GM21360 (cell line): ENCODE results near the gene RFX3.

Experiments
- ATAC-seq: cut with Tn5 transposase; IDR thresholded peaks from one replicate; pipeline ENCODE4 v1.9.1; 2021; ENCODE audit warnings: mild to moderate bottlenecking, moderate library complexity; ENCODE audit not compliant: unreplicated experiment

RFX3 gene

GRCh38 chr9:3290231-3290840 lies 235.5 kb downstream of the RFX3 start:
- no peak for ATAC-seq

DNA sequence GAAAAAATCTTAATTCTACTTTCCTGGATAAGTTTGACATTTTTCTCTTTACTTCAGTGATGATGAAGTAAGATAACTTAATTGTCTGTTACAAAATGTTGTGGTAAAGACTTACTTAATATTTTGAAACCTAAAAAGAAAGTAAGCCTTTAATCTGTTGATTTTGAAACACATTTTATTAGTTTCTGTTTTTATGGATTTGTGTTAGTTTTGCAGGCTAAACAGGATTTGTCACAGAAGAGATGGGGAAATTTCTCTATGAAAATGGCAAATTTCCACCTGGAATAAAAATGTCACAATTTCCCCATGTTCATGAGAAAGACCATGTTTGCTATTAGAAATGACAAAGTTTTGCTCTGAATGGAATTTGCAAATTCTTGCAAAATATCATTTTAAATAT lies 237.1 kb downstream of the RFX3 start:
- no peak for ATAC-seq

GRCh38 chr9:3285365-3286161 lies 240.2 kb downstream of the RFX3 start:
- no peak for ATAC-seq

- no peak for ATAC-seq
These were observed 243.4 kb downstream of the RFX3 start for GRCh38 chr9:3282365-3282764.

- peak; percentile 61 for ATAC-seq
These were observed 244.4 kb downstream of the RFX3 start for GRCh38 chr9:3281399-3281798.

- peak; percentile 51 for ATAC-seq
These were observed 248.6 kb downstream of the RFX3 start for GRCh38 chr9:3277200-3277599.

DNA sequence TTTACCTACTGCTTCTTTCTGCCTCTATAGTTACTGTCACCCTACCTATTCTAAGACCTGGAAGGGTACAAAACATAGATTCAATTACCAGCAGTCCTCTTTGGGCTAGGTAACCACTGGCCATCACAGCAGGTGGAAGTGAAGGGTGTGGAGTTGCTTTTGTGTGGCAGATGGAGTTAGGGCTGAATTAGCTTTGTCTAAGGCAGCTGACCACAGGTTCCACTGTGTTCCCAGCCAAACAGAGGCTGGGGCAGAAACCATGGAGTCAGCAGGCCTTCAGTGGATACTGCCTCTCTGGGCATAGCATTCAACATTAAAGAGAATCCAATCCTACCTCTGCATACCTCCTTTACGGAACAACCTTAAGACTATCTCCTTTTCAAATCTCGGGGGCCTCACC lies 254.2 kb downstream of the RFX3 start:
- no peak for ATAC-seq

GRCh38 chr9:3271157-3271556 lies 254.6 kb downstream of the RFX3 start:
- no peak for ATAC-seq

DNA sequence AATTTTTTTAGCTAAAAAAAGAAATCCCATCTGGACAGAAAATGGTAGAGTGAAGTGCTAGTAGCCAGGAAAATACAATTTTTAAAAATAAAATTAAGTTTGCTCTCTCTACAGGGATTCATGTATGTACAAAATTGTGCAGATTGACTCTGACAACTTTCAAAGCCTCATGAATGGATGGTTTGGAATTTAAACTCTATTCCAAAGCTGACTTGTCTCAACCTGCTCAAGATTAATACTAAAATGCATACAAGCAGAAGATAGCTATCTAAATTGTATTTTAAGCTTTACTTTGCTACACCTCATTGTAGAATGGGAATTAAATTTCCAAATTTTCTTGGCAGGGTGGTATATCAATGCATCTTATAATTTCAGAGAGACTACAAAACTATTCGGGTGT lies 257.6 kb downstream of the RFX3 start:
- ATAC-seq: no peak

DNA sequence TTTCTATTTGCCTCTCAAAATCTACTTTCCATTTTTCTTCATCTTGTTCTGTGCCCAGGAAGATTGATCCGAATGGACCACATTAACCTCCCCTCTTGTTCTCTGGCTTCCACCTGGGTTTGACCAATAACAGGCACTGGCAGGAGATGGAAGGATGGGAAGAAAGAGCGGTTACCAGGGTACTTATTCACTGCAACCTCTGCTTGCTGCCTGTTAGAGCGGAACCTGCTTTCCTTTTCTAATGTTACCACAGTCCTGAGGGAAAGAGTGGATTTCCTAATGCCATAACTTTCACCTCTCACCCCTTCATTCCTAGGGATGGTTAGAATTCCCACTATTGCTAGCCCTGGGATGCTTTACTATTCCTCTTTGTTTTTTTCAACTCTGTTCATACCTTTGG lies 262.1 kb downstream of the RFX3 start:
- no peak for ATAC-seq

GRCh38 chr9:3262826-3263529 lies 262.8 kb downstream of the RFX3 start:
- no peak for ATAC-seq

GRCh38 chr9:3261484-3261883 lies 264.3 kb downstream of the RFX3 start:
- no peak for ATAC-seq

DNA sequence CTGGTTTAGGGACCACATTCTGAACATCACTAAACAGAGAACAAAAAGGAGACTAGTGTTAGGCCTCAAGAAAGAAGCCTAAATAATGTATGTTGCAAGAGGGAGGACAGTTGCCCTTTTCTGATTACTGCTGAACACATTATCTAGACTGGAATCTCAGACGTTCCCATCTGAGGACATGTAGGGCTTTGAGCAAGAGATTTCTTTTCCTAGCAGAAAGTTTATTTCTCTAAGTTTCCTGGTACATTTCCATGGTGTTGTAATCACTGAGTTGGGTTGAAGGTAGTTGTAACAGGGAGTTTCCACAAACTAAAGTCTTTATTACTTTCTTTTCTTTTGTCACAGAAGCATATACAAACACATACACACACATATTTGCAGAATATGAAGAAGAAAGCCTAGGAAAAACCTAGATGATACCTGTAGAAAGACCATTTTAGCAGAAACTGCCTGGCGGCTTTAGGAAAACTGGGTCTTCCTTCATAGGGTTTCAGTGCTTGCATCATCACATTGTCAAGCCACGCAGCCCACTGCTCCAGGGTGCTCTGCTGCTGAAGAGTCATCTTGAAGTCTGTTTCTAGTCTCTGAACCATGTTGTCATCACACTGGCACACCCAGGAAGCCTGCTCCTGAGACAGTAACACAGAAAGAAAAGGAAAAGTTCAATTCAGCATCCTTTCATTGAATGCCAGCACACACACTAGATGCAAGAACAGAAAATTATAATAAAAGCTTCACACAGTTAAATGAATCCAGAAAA lies 269.1 kb downstream of the RFX3 start:
- no peak for ATAC-seq

- no peak for ATAC-seq
These were observed 274.5 kb downstream of the RFX3 start for GRCh38 chr9:3251309-3251708.

- no peak for ATAC-seq
These were observed 275.1 kb downstream of the RFX3 start for GRCh38 chr9:3250741-3251140.

- no peak for ATAC-seq
These were observed 278.6 kb downstream of the RFX3 start for GRCh38 chr9:3247211-3247610.

DNA sequence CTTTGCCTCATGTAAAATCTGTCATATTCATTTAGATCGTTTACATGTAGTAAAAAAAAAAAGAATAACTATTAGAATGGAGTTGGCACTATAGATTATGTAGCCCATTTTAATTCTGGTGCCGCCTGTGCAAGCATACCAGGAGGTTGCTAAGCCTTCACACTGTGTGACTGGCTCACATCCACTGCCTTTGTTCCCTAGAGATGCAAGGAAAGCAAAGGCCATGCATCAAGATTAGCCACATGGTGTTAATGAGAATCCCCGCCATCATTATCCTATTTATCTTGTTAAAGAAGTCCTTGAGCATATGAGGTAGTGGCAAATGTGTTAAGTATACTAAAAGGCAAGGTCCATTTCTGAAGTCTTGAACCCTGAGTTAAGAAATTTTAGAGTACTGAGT lies 279.6 kb downstream of the RFX3 start:
- no peak for ATAC-seq

DNA sequence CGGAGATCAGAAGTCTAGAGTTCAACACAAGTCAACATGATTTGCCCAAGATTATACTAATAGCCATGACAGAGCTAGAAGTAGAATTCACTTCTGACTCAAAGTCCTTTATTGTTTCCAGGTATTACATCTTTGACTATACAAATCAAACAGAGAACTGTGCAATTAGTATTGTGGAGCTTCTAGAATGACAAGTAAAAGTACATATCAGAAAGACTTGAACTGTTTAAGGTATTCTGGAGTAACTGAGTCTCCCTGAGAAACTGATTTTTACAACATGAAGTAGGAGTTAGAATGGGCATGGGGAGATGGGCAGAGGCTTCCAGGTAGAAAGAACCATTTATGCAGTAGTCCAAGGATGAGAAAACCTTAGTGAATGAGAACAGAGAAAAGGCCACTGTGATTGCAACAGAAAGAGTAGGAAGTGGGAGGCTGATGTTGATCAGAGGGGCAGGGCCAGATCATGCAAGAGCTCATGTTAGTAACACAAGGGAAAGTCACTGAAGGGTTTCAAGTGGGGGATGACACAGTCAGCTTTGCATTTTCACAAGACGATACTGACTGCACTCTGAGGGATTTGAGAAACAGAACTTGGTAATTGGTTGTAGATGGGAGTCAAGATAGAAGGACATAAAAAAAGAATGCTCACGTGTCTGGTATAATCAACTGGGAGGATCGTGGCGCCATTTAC lies 280.7 kb downstream of the RFX3 start:
- ATAC-seq: peak; percentile 84

GRCh38 chr9:3243683-3244082 lies 282.1 kb downstream of the RFX3 start:
- no peak for ATAC-seq

DNA sequence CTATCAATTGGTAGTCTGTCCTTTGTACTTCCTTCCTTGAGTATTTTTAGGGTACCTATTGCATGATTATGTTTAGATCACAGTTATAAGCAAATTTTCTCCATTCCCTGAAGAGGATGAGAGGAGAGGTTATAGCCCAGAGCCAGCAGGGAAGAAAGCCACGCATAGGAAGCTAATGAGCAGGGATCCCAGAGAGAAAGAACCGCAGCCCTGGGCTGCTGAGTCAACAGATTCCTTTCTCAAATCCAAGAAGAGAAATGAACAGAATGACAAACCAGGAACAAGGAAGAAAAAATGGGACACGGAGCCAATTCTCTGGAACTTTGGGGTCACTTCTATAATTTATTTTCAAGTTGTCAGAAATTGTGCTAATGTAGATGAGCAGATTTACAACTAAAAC lies 284.5 kb downstream of the RFX3 start:
- no peak for ATAC-seq
